Activated CD8-positive, alpha-beta memory T cell treated with anti-CD3 and anti-CD28 coated beads for 4 hours (primary cell): ENCODE data around the gene KLHDC8B.

Experiments
- DNase-seq, 2 donors: peaks; one replicate each; pipeline ENCODE4 v3.0.0-alpha.2; 2020; ENCODE audit warnings: low read depth in 2 of 2

The KLHDC8B gene

GRCh38 chr3:49171119-49171774 is at the start of gene KLHDC8B:
KLHDC8B (plus strand) TSS chr3:49171598; CDS start chr3:49172770, 1,172 bp downstream.
- DNase-seq, result peak; percentile 57 to 63

GRCh38 chr3:49122022-49122421 is 49.4 kb upstream of the KLHDC8B start:
- no peak for DNase-seq

- no peak for DNase-seq
These were observed 48.9 kb upstream of the KLHDC8B start for GRCh38 chr3:49122451-49122850.

GRCh38 chr3:49122886-49123545 is 48.4 kb upstream of the KLHDC8B start:
- no peak for DNase-seq

GRCh38 chr3:49123687-49124086 is 47.7 kb upstream of the KLHDC8B start:
- no peak for DNase-seq

DNA sequence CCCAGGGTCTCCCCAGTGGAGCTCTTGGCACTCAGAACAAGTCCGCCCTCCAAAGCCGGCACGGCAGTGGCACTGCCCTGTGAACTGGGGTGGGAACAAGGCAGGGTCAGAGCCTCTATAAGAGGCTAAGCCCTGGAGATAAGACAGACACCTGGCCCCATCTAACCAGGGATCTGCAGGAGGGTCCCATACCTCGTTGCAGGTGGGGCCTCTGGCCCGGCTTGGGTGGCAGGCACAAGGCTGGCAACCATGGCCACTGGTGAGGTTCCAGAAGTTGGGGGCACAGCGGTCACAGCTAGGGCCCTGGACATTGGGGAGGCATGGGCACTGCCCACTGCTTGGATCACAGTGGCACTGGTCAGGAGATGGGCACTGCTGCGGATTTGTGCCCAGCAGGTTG is 47.2 kb upstream of the KLHDC8B start:
- DNase-seq, result no peak

GRCh38 chr3:49124991-49125670 is 46.3 kb upstream of the KLHDC8B start:
- no peak for DNase-seq

GRCh38 chr3:49131040-49131439 is 40.4 kb upstream of the KLHDC8B start:
- DNase-seq, result no peak

- no peak for DNase-seq
These were observed 39.8 kb upstream of the KLHDC8B start for GRCh38 chr3:49131576-49131975.

GRCh38 chr3:49132073-49132436 is 39.3 kb upstream of the KLHDC8B start:
- DNase-seq, result no peak

GRCh38 chr3:49132437-49133225 is 38.8 kb upstream of the KLHDC8B start, which contains the start of gene LAMB2:
LAMB2 (minus strand) TSS chr3:49133050; CDS start chr3:49132867, 183 bp downstream.
- no peak for DNase-seq

DNA sequence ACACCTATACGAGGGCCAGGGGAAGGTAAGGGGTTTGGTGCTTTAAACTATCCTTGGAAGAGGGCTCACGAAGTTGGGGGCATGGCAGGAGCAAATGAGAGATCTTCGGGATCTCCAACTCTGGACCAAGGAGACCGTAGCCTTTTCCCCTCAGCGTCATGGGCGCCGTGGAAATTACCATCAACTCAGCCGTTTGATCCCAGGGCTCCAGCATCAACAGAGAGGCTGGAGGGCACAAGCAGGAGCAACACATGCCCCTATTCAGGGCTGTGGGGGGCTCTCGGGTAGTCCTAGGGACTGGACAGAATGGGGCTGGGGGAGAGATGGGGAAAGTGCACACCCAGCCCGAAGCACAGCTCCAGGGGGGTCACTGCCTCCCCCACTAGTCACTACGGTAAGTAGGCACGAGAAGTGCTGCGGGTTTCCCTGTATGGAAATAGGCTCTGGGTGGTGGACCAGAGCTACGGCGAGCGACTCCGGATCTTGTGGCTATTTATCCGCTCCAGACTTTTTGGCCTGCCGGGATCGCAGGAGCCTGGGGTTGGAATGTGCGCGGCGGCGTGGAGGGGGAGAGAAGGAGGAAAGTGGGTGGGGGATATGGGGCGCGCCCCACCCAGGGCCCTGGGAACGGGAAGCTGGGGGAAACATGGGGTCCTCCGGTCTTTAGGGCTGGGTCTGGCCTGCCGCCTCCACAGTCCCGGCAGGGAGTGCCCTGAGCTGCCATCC is 38.0 kb upstream of the KLHDC8B start:
- DNase-seq, result no peak

DNA sequence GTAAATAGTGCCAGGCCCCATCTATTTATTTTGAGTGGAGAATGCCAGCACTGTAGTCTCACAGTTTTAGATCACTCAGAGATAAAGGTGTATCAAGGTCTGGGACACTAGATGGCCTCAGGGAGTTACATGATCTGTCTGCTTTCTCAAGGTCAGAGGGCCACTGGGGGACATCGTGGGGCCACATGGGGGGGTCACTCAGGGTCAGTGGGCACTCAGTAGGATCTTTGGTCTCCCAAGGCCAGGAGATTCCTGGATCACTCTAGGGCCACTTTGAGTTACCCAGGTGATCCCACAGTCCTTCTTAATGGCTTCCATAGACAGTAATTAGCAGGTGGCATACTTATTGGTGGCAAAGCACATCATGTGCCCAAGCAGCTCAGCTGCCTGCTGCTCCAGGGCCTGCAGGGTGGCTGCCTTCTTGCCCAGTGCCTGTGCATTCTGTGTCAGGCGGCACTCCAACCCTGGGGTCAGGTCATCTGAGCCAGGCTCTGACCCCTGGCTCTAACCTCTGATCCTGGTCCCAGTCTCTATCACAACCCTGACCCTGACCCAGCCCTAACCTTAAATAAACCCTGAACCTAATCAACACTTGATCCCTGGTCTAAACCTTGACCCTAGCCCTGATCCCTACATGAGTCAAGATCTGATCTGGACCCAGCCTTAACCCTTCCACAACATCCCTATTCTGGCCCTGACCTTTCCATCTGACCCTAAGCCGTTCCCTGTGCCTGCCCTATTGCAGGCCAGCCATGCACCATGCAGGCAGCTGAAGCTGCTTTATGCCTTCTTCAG is 36.7 kb upstream of the KLHDC8B start:
- DNase-seq, result no peak

DNA sequence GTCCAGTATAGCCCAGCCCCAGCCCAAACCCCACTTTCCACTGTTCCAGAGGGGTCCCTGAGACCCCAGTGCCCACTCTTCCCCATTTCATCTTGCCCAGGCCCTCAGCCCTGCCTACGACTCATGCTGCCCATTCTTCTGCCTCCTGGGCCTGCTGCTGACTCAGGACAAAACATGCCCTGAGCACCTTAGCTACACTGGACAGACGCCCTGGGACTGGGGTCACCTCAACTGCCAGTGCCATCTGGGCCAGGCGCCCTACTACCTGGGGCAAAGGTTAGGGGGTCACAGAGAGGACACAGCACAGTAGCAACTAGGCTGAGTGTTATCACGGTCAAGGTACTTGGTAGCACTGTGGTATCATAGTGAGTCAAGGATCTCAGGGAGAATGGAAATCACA is 35.9 kb upstream of the KLHDC8B start:
- no peak for DNase-seq

DNA sequence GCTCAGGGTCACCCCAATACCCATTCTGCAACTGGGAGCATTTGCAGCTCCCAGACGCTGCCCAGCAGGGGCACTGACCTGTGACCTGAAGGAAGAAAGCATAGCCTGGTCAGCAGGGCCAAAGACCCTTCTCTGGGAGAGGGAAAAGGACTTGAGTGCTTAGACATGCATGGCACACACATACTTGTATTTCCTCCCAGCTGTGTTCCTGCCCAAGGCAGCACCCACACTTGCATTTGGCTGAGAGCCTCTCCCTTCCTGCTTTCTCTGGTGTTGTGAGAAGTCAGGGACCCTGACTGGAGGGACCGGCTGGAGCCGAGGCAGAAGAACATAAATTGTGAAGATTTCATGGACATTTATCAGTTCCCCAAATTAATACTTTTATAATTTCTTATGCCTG is 31.3 kb upstream of the KLHDC8B start:
- no peak for DNase-seq

DNA sequence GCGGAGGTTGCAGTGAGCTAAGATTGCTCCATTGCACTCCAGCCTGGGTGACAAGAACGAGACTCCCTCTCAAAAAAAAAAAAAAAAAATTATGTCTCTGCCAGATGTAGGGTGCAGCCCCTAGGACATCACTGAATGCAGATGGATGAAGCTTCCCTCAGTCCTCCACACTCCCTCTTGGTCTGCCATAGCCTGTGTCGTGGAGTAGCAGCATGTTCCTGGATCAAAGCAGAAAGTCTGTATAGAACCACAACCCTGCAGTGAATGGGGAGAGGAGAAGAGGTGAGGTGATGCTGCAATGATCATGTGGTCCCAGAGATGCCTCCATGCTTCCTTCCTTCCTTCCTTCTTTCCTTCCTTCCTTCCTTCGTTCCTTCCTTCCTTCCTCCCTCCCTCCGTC is 23.2 kb upstream of the KLHDC8B start:
- no peak for DNase-seq

DNA sequence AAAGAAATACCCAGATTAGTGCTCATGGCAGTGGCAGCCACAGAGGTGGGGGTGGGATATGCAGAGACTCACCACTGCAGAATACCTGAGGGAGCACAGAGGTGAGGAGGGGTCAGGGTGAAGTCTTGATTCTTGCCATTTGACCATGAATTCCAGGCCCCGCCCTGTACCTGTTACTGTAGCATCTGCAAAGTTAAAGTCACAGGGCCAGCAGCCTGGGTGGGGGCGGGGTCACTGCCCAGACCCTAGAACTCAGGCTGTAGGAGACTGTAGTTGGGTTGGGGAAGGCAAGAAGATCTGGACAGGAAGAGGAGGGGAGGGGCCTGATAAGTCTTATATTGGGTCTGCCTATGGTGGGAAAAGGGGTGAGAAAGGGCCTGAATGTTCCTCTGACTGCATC is 19.8 kb upstream of the KLHDC8B start:
- DNase-seq, result no peak

- DNase-seq, result no peak
These were observed 18.0 kb upstream of the KLHDC8B start for GRCh38 chr3:49153349-49153912.

DNA sequence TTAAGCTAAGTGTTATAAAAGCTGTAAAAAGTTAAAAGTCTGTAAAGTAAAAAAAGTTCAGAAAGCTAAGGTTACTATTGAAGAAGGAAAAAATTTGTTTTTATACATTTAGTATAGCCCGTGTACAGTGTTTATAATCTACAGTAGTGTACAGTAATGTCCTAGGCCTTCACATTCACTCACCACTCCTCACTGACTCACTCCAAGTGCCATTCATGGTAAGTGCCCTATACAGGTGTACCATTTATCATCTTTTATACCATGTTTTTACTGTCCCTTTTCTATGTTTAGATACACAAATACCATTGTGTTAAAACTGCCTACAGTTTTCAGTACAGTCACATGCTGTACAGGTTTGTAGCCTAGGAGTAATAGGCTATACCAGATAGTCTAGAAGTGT is 14.1 kb upstream of the KLHDC8B start:
- DNase-seq, result no peak

DNA sequence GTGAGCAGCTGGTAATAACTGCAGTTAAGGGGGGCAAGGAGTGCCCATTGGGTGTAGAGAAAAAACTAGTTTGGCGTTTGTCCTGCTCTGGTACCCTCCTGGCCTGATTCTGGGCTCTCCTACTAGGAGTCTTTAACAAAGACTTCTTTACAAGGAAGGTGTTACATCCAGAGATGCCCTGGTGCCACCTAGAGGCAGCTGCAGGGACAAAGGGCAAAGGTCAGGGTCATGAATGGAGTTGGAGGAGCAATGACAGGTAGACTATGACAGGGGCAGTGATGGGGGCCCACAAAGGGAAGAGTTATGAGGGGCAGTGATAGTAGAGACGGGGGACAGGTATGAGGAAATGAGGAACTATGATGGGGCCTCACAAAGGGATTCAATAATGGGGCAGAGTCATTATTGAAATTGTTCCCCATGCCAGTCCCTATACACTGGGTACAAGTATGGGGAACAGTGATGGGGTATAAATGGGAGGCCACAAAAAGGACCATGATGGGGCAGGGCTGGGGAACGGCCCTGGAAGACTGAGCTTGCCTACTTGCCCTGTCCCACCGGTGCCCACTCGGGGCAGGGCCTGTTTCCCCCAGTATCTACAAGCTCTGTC is 13.2 kb upstream of the KLHDC8B start:
- peak; percentile 20 to 30 for DNase-seq
